ENCODE results near the gene CDK5.

DNA sequence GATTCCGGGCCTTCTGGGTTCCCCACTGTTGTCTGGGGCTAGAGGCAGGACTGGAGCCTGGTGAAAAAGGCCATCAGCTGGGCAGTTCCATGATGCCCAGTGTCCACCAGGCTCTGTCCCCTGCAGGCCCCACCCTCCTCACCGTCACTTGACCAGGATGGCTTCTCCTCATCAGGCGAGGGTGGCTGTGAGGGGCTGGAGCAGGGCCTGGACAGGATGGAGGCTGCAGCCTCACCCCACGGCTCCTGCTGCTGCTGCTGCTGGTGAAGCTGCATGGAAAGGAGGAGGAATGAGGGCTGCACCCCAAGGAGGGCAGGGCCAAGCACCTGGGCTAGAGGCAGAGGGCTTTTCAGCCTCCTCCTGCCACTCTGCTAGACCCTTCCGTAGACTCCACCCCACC, 41.7 kb downstream of the CDK5 start:
- TF ChIP-seq, protein P1, sequence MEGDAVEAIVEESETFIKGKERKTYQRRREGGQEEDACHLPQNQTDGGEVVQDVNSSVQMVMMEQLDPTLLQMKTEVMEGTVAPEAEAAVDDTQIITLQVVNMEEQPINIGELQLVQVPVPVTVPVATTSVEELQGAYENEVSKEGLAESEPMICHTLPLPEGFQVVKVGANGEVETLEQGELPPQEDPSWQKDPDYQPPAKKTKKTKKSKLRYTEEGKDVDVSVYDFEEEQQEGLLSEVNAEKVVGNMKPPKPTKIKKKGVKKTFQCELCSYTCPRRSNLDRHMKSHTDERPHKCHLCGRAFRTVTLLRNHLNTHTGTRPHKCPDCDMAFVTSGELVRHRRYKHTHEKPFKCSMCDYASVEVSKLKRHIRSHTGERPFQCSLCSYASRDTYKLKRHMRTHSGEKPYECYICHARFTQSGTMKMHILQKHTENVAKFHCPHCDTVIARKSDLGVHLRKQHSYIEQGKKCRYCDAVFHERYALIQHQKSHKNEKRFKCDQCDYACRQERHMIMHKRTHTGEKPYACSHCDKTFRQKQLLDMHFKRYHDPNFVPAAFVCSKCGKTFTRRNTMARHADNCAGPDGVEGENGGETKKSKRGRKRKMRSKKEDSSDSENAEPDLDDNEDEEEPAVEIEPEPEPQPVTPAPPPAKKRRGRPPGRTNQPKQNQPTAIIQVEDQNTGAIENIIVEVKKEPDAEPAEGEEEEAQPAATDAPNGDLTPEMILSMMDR (conservative IDR thresholded peaks at IDR 0.05; ENCODE audit: low read depth, low read length): no peak
- no peak for TF ChIP-seq EZH2 (IDR thresholded peaks at IDR 0.05; ENCODE audit: borderline replicate concordance, low read depth, low read length, poor library complexity, severe bottlenecking)
